H9 (cell line): ENCODE results near the gene HCN2. TPM values are rescaled to one million over a fixed set of nuclear protein-coding genes. Genes with fewer than 3 reads are reported as not detected.

Source experiments
- DNase-seq: peaks from one replicate; pipeline ENCODE4 v3.0.0-alpha.2; 2017
- H2AFZ ChIP-seq: one replicate; pipeline ENCODE4 v1.6.1; 2013; ENCODE audit warnings: mild to moderate bottlenecking, low read length, control low read depth, moderate library complexity
- H2AK5ac ChIP-seq: 2 replicates; pipeline ENCODE4 v1.6.1; 2013; ENCODE audit warnings: low read length, control low read depth, mixed read lengths; ENCODE audit not compliant: insufficient read length
- H2BK120ac ChIP-seq: one replicate; pipeline ENCODE4 v1.6.1; 2013; ENCODE audit warnings: low read depth, mild to moderate bottlenecking, low read length, control low read depth, inconsistent platforms; ENCODE audit not compliant: poor library complexity, severe bottlenecking
- H2BK12ac ChIP-seq: 2 replicates; pipeline ENCODE4 v1.6.1; 2013; ENCODE audit warnings: low read length, control low read depth, mixed read lengths, low read depth; ENCODE audit not compliant: insufficient read length
- H2BK15ac ChIP-seq: 2 replicates; pipeline ENCODE4 v1.6.1; 2013; ENCODE audit warnings: low read depth, low read length, control low read depth
- H2BK20ac ChIP-seq: one replicate; pipeline ENCODE4 v1.6.1; 2013; ENCODE audit warnings: low read depth, mild to moderate bottlenecking, low read length, control low read depth, inconsistent platforms; ENCODE audit not compliant: poor library complexity, severe bottlenecking
- H2BK5ac ChIP-seq: 2 replicates; pipeline ENCODE4 v1.6.1; 2013; ENCODE audit warnings: low read length, control low read depth, mixed read lengths; ENCODE audit not compliant: insufficient read length
- H3K14ac ChIP-seq: 2 replicates; pipeline ENCODE4 v1.6.1; 2013; ENCODE audit warnings: low read length, control low read depth; ENCODE audit not compliant: insufficient read depth
- H3K18ac ChIP-seq: 2 replicates; pipeline ENCODE4 v1.6.1; 2013; ENCODE audit warnings: low read depth, mild to moderate bottlenecking, mixed read lengths, low read length, control low read depth; ENCODE audit not compliant: insufficient read length
- H3K23ac ChIP-seq: 2 replicates; pipeline ENCODE4 v1.6.1; 2013; ENCODE audit warnings: low read length, control low read depth, mixed read lengths, low read depth; ENCODE audit not compliant: insufficient read length
- H3K23me2 ChIP-seq: 2 replicates; pipeline ENCODE4 v1.6.1; 2013; ENCODE audit warnings: low read depth, mild to moderate bottlenecking, mixed read lengths, low read length, control low read depth; ENCODE audit not compliant: insufficient read length, poor library complexity, severe bottlenecking
- H3K27ac ChIP-seq: 2 replicates; pipeline ENCODE4 v1.5.1; 2013; ENCODE audit warnings: low read length, control low read depth, mixed read lengths, low read depth; ENCODE audit not compliant: insufficient read length
- H3K27me3 ChIP-seq: 2 replicates; pipeline ENCODE4 v1.6.1; 2013; ENCODE audit warnings: low read length, control low read depth, inconsistent platforms; ENCODE audit not compliant: insufficient read depth
- H3K4ac ChIP-seq: 2 replicates; pipeline ENCODE4 v1.6.1; 2013; ENCODE audit warnings: low read depth, mild to moderate bottlenecking, control low read depth, inconsistent platforms, low read length, moderate library complexity
- H3K4me1 ChIP-seq: 2 replicates; pipeline ENCODE4 v1.6.1; 2013; ENCODE audit warnings: low read length, control low read depth, inconsistent platforms; ENCODE audit not compliant: insufficient read depth
- H3K4me2 ChIP-seq: 2 replicates; pipeline ENCODE4 v1.6.1; 2013; ENCODE audit warnings: low read length, control low read depth, mixed read lengths; ENCODE audit not compliant: insufficient read length, insufficient read depth
- H3K56ac ChIP-seq: 2 replicates; pipeline ENCODE4 v1.6.1; 2013; ENCODE audit warnings: low read depth, mild to moderate bottlenecking, mixed read lengths, low read length, control low read depth; ENCODE audit not compliant: insufficient read length
- H3K79me1 ChIP-seq: 2 replicates; pipeline ENCODE4 v1.6.1; 2013; ENCODE audit warnings: low read depth, mild to moderate bottlenecking, moderate library complexity, low read length, control low read depth, inconsistent platforms; ENCODE audit not compliant: insufficient read depth, poor library complexity, severe bottlenecking
- H3K79me2 ChIP-seq: 2 replicates; pipeline ENCODE4 v1.6.1; 2013; ENCODE audit warnings: low read length, control low read depth, inconsistent platforms; ENCODE audit not compliant: insufficient read depth
- H3K9ac ChIP-seq: 2 replicates; pipeline ENCODE4 v1.6.1; 2013; ENCODE audit warnings: low read length, control low read depth, mixed read lengths; ENCODE audit not compliant: insufficient read length; ENCODE audit errors: extremely low read depth
- H3K9me3 ChIP-seq: one replicate; pipeline ENCODE4 v1.6.1; 2013; ENCODE audit warnings: low read depth, low read length, inconsistent platforms; ENCODE audit not compliant: control insufficient read depth
- H3T11ph ChIP-seq: one replicate; pipeline ENCODE4 v1.6.1; 2013; ENCODE audit warnings: mild to moderate bottlenecking, low read length, control low read depth, inconsistent platforms
- H4K20me1 ChIP-seq: one replicate; pipeline ENCODE4 v1.6.1; 2013; ENCODE audit not compliant: control insufficient read depth, insufficient read length, insufficient read depth
- H4K5ac ChIP-seq: 2 replicates; pipeline ENCODE4 v1.6.1; 2013; ENCODE audit warnings: low read depth, mild to moderate bottlenecking, mixed read lengths, low read length, control low read depth; ENCODE audit not compliant: insufficient read length
- H4K8ac ChIP-seq: replicated peaks from 2 replicates; pipeline ENCODE4 v1.6.1; 2013; ENCODE audit warnings: low read length, control low read depth, mixed read lengths, low read depth; ENCODE audit not compliant: insufficient read length
- H4K91ac ChIP-seq: 2 replicates; pipeline ENCODE4 v1.6.1; 2013; ENCODE audit warnings: low read depth, mild to moderate bottlenecking, moderate library complexity, mixed read lengths, low read length, control low read depth; ENCODE audit not compliant: insufficient read length
- H3K27ac Mint-ChIP-seq, 3 experiments: 2 replicates in 2 of 3; 3 replicates in 1 of 3; pipeline ENCODE4 v1.8.0; 2020 to 2021; ENCODE audit warnings: mixed read lengths in 3 of 3, mild to moderate bottlenecking in 1 of 3, moderate library complexity in 1 of 3
- H3K27me3 Mint-ChIP-seq: 2 replicates; pipeline ENCODE4 v1.8.0; 2021; ENCODE audit warnings: low read depth, mild to moderate bottlenecking, moderate library complexity, mixed read lengths
- H3K36me3 Mint-ChIP-seq, 3 experiments: 2 replicates in 2 of 3; 3 replicates in 1 of 3; pipeline ENCODE4 v1.8.0; 2020 to 2021; ENCODE audit warnings: low read depth in 3 of 3, mixed read lengths in 3 of 3; ENCODE audit not compliant: insufficient read depth in 1 of 3
- H3K4me1 Mint-ChIP-seq, 2 experiments: 2 replicates each; pipeline ENCODE4 v1.8.0; 2020; ENCODE audit warnings: mixed read lengths in 2 of 2
- H3K4me3 Mint-ChIP-seq, 2 experiments: 2 replicates in 1 of 2; 3 replicates in 1 of 2; pipeline ENCODE4 v1.8.0; 2020 to 2021; ENCODE audit warnings: mild to moderate bottlenecking in 2 of 2, mixed read lengths in 2 of 2, moderate library complexity in 1 of 2
- H3K9me3 Mint-ChIP-seq, 2 experiments: 2 replicates in 1 of 2; 3 replicates in 1 of 2; pipeline ENCODE4 v1.8.0; 2020; ENCODE audit warnings: mild to moderate bottlenecking in 2 of 2, mixed read lengths in 2 of 2, moderate library complexity in 1 of 2
- whole genome bisulfite sequencing: extraction: QIAGEN DNeasy Blood & Tissue Kit; methylation state at CpG from one replicate; pipeline ENCODE4 v1.1.7; 2013; ENCODE audit warnings: missing lambda C conversion rate, low lambda C conversion rate, mixed read lengths; ENCODE audit not compliant: insufficient read length; ENCODE audit errors: extremely low coverage; 5-methylcytosine and 5-hydroxymethylcytosine counted together
- total RNA-seq: library from RNA; stranded (reverse); gene quantifications from 2 replicates; pipeline ENCODE4 v1.2.1, GENCODE V29; 2021
- TF ChIP-seq, protein P1 (sequence below): fragments of 200-600 bp; sonication (generic); conservative IDR thresholded peaks from 3 replicates; pipeline ENCODE4 v1.8.0; 2021; ENCODE audit warnings: antibody characterized with exemption, mild to moderate bottlenecking

The HCN2 gene
- total RNA-seq, 1 experiment from 2014 or later: 3.7 TPM

DNA sequence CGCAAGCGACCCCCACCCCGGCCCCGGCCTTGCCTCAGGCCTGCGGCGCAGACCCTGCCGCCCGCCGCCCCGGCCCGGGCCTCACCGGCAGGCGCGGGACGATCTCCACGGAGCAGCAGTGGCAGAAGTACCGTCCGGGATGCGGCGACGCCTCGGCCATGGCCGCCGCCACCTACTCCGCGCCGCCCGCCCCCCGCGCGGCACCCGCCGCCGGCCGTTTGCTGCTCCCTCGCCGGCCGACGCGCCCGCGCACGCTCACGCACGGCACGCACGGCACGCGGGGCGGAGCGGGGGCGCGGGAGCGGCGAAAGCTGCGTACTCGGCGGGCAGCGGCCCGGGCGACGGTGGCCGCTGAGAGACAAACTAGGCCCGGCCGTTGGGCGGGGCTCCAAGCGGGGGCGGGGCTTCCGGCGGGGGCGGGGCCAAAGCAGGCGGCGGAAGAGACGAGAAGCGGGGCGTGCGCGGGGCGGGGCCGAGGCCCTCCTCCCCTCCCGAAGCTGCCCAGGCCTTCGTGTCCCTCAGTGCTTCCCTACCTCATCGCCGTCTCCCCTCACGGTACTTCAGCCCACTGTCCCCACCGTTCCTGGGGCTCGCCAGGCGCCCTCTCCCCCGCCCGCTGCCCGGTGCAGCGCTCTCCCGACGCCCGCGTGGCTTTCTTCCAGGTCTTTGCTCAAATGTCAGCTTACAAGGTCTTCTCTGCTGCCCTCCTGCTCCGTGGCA lies 73.4 kb downstream of the HCN2 start, which contains the start of gene RNF126:
Gene RNF126, minus strand, starts transcription at position 253 of the 720 bp plus-strand sequence. Its CDS starts 93 bp downstream, at position 160.
- Histone ChIP-seq H3K4me1 (no peaks in the 10 kb centered on the region; the same call in 1 of the 2 replicates), H4K5ac (no peak within 1 kb of the TSS), H4K20me1 (peaks cover 6% of the 10 kb centered on the region), H4K91ac (no peak within 1 kb of the TSS), H3K56ac (no peak within 1 kb of the TSS), H2BK20ac (no peak within 1 kb of the TSS), H3K79me1 (peaks cover 2% of the 10 kb centered on the region), H2BK15ac (no peak within 1 kb of the TSS), H2BK12ac (no peak within 1 kb of the TSS), H2BK5ac (no peak within 1 kb of the TSS), H3K23me2 (peaks cover 7% of the 10 kb centered on the region), H3K27me3 (no peaks in the 10 kb centered on the region), H2BK120ac (no peak within 1 kb of the TSS), H3K4ac (no peak within 1 kb of the TSS), H3K9ac (peak within 1 kb of the TSS; percentile 73), H2AK5ac (no peak within 1 kb of the TSS), H3K4me2 (peak within 1 kb of the TSS; percentile 69), H2AFZ (no peak within 1 kb of the TSS), H3K27ac (no peak within 1 kb of the TSS), H4K8ac (no peak within 1 kb of the TSS), H3K14ac (peak within 1 kb of the TSS; percentile 71), H3T11ph (no peak within 1 kb of the TSS), H3K9me3 (no peaks in the 10 kb centered on the region), H3K79me2 (peaks cover 44% of the 10 kb centered on the region; the same call in 1 of the 2 replicates), H3K18ac (no peak within 1 kb of the TSS), H3K23ac (no peak within 1 kb of the TSS)
- peak; percentile 91 for DNase-seq
- Mint-ChIP-seq H3K27ac (peak within 1 kb of the TSS in 1 of 3 experiments; percentile 53; a peak in 1 of 7 replicates), H3K4me1 (peaks cover 13 to 18% of the 10 kb centered on the region in 2 experiments), H3K27me3 (peaks cover 19% of the 10 kb centered on the region), H3K36me3 (peaks cover 0 to 2% (median 0%) of the 10 kb centered on the region in 3 experiments; a peak in 3 of 7 replicates), H3K4me3 (peak within 1 kb of the TSS; percentile 76 to 85), H3K9me3 (peaks cover 4 to 10% of the 10 kb centered on the region in 2 experiments; a peak in 3 of 5 replicates)
- WGBS: no CpG with 5 or more reads among the region's 97 CpGs
- TF ChIP-seq, protein P1, sequence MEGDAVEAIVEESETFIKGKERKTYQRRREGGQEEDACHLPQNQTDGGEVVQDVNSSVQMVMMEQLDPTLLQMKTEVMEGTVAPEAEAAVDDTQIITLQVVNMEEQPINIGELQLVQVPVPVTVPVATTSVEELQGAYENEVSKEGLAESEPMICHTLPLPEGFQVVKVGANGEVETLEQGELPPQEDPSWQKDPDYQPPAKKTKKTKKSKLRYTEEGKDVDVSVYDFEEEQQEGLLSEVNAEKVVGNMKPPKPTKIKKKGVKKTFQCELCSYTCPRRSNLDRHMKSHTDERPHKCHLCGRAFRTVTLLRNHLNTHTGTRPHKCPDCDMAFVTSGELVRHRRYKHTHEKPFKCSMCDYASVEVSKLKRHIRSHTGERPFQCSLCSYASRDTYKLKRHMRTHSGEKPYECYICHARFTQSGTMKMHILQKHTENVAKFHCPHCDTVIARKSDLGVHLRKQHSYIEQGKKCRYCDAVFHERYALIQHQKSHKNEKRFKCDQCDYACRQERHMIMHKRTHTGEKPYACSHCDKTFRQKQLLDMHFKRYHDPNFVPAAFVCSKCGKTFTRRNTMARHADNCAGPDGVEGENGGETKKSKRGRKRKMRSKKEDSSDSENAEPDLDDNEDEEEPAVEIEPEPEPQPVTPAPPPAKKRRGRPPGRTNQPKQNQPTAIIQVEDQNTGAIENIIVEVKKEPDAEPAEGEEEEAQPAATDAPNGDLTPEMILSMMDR: no peak
